NCI-H82 (cell line): ENCODE data around the gene A1CF.
"Not testable (repeated sequence)": the region's sequence is repeated elsewhere in the genome, so short reads cannot be mapped to it uniquely, and the experiment has no call there.

Experiments
- DNase-seq: peaks from one replicate; lab custom pipeline; 2025; lab: John Stamatoyannopoulos, UW

Gene A1CF

GRCh38 chr10:50788951-50789945 lies 96.2 kb downstream of the A1CF start:
- DNase-seq = no peak

- not testable (repeated sequence) for DNase-seq
Measured at GRCh38 chr10:50787962-50788361, 97.5 kb downstream of the A1CF start.

- not testable (repeated sequence) for DNase-seq
Measured at GRCh38 chr10:50782017-50782416, 103.4 kb downstream of the A1CF start.

- not testable (repeated sequence) for DNase-seq
Measured at GRCh38 chr10:50780036-50780435, 105.4 kb downstream of the A1CF start.

- DNase-seq = not testable (repeated sequence)
Measured at GRCh38 chr10:50774868-50775267, 110.6 kb downstream of the A1CF start.

- DNase-seq = not testable (repeated sequence)
Measured at GRCh38 chr10:50772042-50772441, 113.4 kb downstream of the A1CF start.

- DNase-seq = not testable (repeated sequence)
Measured at GRCh38 chr10:50766774-50767513, 118.5 kb downstream of the A1CF start.
